Tongue (tissue), 2 donors: ENCODE measurements around the gene GUF1. TPM values are rescaled to one million over a fixed set of nuclear protein-coding genes. Genes with fewer than 3 reads are reported as not detected.
A peak's percentile ranks its signal among the peaks of the same experiment; 100 is the strongest.

Experiments
- DNase-seq: peaks from one replicate; pipeline ENCODE4 v3.0.0-alpha.2; 2015
- total RNA-seq: library from RNA; depleted of rRNA; stranded (reverse); fragments of >200 nt; gene quantifications from one replicate; pipeline ENCODE4 v1.2.3, GENCODE V29; 2014

Gene GUF1
- total RNA-seq, result 39.2 TPM

- DNase-seq, result peak; percentile 96
These were observed at the start of gene GUF1 for GRCh38 chr4:44678094-44679041. Gene GUF1, plus strand, starts transcription at chr4:44678420. Its CDS starts 203 bp downstream, at chr4:44678623.

GRCh38 chr4:44629280-44629866, 48.8 kb upstream of the GUF1 start:
- DNase-seq, result peak; percentile 72

GRCh38 chr4:44632089-44632488, 46.1 kb upstream of the GUF1 start:
- no peak for DNase-seq

GRCh38 chr4:44632733-44633132, 45.5 kb upstream of the GUF1 start:
- no peak for DNase-seq

- DNase-seq, result no peak
These were observed 40.1 kb upstream of the GUF1 start for GRCh38 chr4:44638091-44638490.

- no peak for DNase-seq
These were observed 32.1 kb upstream of the GUF1 start for GRCh38 chr4:44646151-44646550.

- DNase-seq, result peak; percentile 15
These were observed 26.8 kb upstream of the GUF1 start, which contains the start of gene YIPF7 for GRCh38 chr4:44651425-44651824. Gene YIPF7, minus strand, starts transcription at chr4:44651625. Its CDS starts 1,525 bp downstream, at chr4:44650100.

- DNase-seq, result no peak
These were observed 26.2 kb upstream of the GUF1 start for GRCh38 chr4:44652002-44652401.

GRCh38 chr4:44660396-44660795, 17.8 kb upstream of the GUF1 start:
- DNase-seq, result no peak

- no peak for DNase-seq
These were observed 16.1 kb upstream of the GUF1 start for GRCh38 chr4:44661940-44662622.

- no peak for DNase-seq
These were observed 15.6 kb upstream of the GUF1 start for GRCh38 chr4:44662623-44663005.

- no peak for DNase-seq
These were observed 14.5 kb upstream of the GUF1 start for GRCh38 chr4:44663539-44664263.

- no peak for DNase-seq
These were observed 9.7 kb upstream of the GUF1 start for GRCh38 chr4:44668526-44668925.

- peak; percentile 27 for DNase-seq
These were observed 7.6 kb upstream of the GUF1 start for GRCh38 chr4:44670506-44671199.

GRCh38 chr4:44671636-44672035, 6.6 kb upstream of the GUF1 start:
- DNase-seq, result no peak

- no peak for DNase-seq
These were observed 3.7 kb upstream of the GUF1 start for GRCh38 chr4:44674471-44674870.

- no peak for DNase-seq
These were observed 2.9 kb upstream of the GUF1 start for GRCh38 chr4:44675366-44675765.

GRCh38 chr4:44679060-44679459, 840 bp downstream of the GUF1 start:
- no peak for DNase-seq

GRCh38 chr4:44684648-44685047, 6.4 kb downstream of the GUF1 start:
- DNase-seq, result no peak

- no peak for DNase-seq
These were observed 22.2 kb downstream of the GUF1 start for GRCh38 chr4:44700427-44700826.

GRCh38 chr4:44701037-44701436, 22.8 kb downstream of the GUF1 start:
- no peak for DNase-seq

- no peak for DNase-seq
These were observed 26.5 kb downstream of the GUF1 start for GRCh38 chr4:44704673-44705072.
